Measurements from ENCODE around the gene CPA2.

The CPA2 gene

GRCh38 chr7:130256704-130257103, 10.0 kb upstream of the CPA2 start:
- DNase-seq, result no peak

- DNase-seq, result no peak
Measured at GRCh38 chr7:130258494-130259078, 8.1 kb upstream of the CPA2 start.

- DNase-seq, result peak; percentile 9
Measured at GRCh38 chr7:130262448-130262847, 4.2 kb upstream of the CPA2 start.

- no peak for DNase-seq
Measured at GRCh38 chr7:130263130-130263529, 3.5 kb upstream of the CPA2 start.

- DNase-seq, result no peak
Measured at GRCh38 chr7:130266961-130267321, 278 bp downstream of the CPA2 start.

- DNase-seq, result no peak
Measured at GRCh38 chr7:130268463-130269317, 2.0 kb downstream of the CPA2 start.

- DNase-seq, result no peak
Measured at GRCh38 chr7:130269318-130269694, 2.6 kb downstream of the CPA2 start.

- no peak for DNase-seq
Measured at GRCh38 chr7:130270947-130271800, 4.5 kb downstream of the CPA2 start.

GRCh38 chr7:130272381-130273080, 5.9 kb downstream of the CPA2 start:
- peak; percentile 11 for DNase-seq

GRCh38 chr7:130273081-130273932, 6.6 kb downstream of the CPA2 start:
- DNase-seq, result peak; percentile 31

- DNase-seq, result no peak
Measured at GRCh38 chr7:130273933-130274255, 7.2 kb downstream of the CPA2 start.

- no peak for DNase-seq
Measured at GRCh38 chr7:130274296-130274695, 7.6 kb downstream of the CPA2 start.

GRCh38 chr7:130274983-130275591, 8.4 kb downstream of the CPA2 start:
- DNase-seq, result no peak

GRCh38 chr7:130275826-130276297, 9.2 kb downstream of the CPA2 start:
- no peak for DNase-seq

- DNase-seq, result no peak
Measured at GRCh38 chr7:130276796-130277762, 10.4 kb downstream of the CPA2 start.

GRCh38 chr7:130277763-130278643, 11.3 kb downstream of the CPA2 start:
- peak; percentile 78 for DNase-seq

- no peak for DNase-seq
Measured at GRCh38 chr7:130278860-130279259, 12.2 kb downstream of the CPA2 start.

- no peak for DNase-seq
Measured at GRCh38 chr7:130279286-130279685, 12.6 kb downstream of the CPA2 start.

- no peak for DNase-seq
Measured at GRCh38 chr7:130279906-130280305, 13.2 kb downstream of the CPA2 start.

Measured in midbrain (tissue), 1 donor.